Embryonic facial prominence (tissue), 1 donor: ENCODE data around the gene CPOX.
"Not testable (repeated sequence)": the region's sequence is repeated elsewhere in the genome, so short reads cannot be mapped to it uniquely, and the experiment has no call there.

Experiments
- DNase-seq: peaks from one replicate; pipeline ENCODE4 v3.0.0-alpha.2; 2016; ENCODE audit errors: extremely low spot score

Gene CPOX

DNA sequence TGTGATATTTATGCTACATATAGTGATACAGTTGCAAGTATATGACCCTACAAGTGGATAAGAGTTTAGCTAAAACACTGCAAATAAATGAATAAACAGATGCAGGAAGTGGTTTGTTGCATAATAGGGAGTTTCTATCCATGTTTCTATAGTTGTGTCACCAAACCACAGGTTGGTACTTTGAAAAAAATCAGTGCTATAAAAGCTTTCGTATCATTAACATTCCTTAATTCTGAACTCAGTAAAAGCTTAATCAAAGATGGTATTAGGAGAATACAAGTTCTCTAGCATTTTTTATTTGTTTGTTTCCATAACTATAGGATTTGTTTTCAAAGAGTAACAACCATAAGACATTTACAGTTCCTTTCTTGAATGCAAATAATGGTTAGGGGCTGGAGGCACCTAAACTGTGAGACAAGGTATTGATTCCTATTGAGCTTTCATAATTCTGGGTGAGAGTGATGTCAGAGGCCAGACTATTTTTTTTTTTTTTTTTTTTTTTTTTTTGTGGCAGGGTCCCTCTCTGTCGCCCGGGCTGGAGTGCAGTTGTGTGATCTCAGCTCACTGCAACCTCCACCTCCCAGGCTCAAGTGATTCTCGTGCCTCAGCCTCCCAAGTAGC, 29.6 kb downstream of the CPOX start:
- no peak for DNase-seq

DNA sequence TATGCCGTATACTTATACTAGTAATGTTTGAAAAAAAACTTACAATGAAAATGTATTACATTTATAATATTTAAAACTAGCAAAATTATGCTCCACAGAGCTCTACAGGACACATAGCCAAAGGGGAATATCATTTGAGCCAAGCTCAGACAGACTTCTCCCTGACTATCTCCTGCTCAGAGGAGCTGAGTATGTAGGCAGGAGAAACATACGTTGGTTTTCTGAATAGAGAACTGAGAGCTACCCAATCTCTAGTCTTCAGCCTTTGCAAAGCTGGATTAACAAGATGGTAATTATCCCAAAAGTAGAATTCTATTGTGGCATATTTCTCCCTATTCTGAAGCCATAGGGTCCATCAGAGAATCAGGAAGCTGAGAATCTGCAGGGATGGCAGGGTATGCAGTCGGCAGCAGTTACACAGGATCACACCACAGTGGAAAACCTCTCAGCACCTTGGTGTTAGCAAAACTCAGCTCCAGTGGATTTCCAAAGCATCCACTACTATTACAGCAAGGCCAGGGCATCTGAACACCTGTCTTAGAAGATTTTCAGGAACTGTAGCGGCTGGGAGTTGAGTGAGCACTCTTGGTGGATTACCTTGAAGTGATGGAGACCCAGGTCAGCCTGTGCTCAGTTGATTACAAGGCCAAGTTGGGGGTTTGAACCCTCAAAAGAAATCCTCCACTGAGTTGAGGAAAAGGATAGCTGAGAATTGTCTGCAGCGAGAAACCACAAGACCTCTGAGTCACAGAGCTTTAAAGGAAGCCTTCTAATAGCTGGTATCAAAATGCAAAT, 31.5 kb downstream of the CPOX start:
- no peak for DNase-seq

DNA sequence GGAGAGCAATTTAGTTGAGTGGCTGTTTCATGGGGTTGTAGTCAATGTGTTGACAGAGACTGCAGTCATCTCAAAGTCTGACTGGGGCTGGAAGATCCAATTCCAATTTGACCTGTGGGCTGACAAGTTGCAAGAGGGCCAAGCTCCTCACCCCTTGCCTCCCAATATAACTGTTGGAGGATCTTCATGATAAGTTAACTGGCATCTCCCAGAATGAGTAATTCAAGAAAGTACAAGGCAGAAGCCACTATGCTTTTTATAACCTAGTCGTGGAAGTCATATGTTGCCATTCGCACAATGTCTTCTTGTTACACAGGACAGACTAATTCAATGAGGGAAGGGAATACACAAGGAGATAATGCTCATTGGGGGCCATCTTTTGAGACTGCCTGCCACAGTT, 32.5 kb downstream of the CPOX start:
- no peak for DNase-seq

DNA sequence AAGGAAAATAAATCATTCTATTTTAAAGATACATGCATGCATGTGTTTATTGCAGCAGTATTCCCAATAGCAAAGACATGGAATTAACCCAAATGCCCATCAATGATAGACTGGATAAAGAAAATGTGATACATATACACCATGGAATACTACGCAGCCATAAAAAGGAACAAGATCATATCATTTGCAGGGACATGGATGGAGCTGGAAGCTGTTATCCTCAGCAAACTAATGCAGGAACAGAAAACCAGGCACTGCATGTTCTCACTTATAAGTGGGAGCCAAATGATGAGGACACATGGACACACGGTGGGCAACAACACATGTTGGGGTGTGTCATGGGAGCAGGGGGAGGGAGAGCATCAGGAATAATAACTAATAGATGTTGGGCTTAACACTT, 33.6 kb downstream of the CPOX start:
- DNase-seq, result not testable (repeated sequence)

DNA sequence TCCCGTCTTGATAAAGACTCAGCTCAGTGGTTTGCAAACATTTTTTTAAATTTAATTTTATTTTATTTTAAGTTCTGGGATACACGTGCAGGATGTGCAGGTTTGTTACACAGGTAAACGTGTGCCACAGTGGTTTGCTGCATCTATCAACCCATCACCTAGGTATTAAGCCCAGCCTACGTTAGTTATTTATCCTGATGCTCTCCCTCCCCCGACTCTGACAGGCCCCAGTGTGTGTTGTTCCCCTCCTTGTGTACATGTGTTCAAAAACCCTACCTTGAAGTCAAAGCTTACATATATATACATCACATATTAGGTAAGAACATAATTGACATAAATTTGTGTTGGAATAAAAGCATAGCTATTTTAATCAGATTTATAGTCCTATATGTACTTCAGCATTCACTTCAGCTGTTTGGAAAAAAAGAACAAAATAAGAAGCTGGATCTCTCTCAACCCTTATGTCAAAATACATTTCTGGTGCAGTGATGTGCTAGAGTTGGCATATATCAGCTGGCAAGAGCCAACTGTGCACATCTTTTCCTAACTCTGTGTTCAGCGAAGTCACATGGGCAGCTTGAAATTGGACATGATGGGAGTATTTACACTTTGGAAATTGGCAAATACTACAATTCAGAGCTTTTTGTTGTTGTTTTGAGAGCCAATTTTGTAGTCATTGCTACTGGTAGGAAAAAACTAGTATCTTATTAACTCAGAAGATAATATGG, 35.1 kb downstream of the CPOX start:
- DNase-seq, result no peak

DNA sequence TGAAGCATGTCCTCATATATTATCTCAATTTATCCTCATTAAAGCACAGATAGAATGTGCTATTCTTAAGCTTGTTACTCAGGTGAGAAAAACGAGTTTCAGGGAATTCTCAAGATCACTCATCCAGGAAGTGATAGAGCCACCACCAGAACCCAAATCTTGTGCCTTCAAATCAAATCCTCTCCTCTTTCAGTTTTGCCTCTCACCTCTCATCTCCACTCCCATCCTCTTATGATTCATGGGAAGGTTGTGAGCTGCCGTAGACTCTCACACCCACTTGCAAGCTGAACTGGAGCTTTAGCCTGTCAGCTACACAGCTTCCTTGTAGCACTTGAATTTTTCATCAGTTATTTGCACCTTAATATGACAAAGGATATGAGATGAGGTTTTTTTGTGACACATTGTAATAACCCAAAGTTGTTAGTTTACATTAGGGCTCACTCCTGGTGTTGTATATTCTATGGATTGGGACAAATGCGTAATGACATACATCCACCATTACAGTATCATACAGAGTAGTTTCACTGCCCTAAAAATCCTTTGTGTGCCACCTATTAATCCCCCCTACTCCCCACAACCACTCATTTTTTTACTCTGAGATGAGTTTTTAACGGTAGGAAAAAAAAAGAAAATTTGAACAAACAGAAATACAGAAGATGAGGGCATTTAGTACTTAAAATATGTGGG, 35.9 kb downstream of the CPOX start:
- no peak for DNase-seq

DNA sequence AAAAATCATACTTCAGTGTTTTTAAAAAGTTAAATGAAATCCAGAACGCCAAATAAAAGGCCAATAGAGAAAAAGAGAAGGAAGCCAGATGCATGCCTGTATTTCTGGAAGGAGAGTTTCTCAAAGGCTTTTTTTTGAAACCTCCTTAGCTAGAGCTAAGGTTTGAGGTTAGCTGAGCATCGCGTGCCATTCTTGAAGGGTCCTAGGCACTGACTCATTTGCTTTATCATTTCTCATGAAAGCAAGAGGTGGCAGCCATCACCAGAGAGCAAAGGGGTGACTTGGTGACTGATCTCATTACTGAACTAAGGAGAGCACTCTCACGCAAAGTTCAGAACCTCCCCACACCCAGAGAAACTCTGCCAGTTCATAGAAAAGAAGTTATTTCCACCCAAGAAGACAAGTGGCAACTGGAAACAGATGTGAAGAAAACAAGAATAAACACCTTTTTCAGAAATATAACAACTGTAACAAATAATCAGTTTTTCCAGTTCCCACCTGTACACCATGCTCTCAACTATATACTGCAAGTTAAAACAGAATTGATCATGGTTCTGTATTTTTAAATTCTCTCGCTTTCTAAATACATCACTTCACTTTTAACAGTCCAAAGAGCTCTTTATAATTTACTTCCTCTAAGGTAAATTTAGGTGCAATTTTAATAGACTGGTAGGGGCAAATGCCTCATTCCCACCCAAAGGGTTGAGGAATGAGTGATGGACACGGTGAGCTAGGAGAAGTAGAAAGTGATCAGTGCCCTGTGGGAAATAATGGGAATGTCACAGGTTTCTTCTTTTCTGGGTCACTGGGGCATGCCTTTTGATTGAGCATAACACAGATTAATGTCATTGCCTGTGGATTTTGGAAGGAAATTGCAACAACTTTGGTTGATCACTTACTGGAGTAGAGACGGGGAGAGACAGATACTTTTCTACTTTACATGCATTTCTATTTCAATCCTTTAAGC, 37.0 kb downstream of the CPOX start:
- DNase-seq, result no peak

DNA sequence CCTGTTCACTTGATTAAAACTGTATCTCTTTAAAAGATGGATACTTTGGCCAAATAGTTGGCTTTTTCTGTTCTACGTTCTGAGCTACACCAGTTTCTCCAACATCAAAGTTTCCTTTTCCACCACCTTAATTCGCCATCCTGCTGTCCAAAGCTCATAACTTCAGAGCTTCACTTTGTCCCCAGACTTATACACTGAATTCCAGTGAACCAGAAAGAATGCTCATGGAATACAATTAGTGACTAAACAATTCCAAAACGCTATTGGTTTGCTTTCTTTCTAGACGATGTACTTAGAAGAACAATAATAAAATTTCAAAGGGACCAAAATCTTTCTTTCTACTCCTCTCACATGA, 38.4 kb downstream of the CPOX start:
- no peak for DNase-seq

DNA sequence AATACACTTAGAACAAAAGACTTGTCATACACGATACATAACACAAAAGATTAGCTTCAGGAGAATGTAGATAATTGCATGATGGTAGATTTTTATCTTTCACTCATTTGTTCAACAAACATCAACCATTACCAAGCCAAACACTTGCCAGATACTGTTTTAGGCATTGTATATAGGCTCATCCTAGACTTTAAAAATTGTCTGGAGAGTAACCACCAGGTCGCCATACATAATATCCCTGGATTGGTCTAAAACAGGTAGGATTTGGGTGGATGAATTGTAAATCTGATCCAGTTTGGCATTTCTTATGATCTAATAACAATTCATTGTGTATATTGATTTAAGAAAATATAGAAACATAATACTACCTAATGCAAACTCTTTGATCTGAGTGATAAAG, 38.8 kb downstream of the CPOX start:
- DNase-seq, result no peak

DNA sequence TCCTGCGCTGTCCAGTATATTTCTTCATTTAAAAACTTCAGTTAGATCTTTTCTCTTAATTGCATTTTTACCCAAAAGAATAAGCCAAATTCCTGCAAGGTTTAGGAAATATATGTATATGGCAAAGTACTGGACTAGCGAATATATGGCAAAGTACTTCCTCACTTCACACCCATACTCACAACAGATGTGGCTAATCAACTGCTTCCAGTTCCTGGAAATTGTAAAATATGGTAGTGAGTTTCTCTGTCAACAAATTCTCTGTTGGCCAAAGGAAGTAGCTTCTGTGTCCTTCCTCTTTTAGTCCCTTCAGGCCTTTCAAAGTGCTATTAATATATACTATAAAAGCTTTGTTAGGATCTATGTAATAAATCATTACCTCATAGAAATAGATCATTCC, 39.7 kb downstream of the CPOX start:
- no peak for DNase-seq

DNA sequence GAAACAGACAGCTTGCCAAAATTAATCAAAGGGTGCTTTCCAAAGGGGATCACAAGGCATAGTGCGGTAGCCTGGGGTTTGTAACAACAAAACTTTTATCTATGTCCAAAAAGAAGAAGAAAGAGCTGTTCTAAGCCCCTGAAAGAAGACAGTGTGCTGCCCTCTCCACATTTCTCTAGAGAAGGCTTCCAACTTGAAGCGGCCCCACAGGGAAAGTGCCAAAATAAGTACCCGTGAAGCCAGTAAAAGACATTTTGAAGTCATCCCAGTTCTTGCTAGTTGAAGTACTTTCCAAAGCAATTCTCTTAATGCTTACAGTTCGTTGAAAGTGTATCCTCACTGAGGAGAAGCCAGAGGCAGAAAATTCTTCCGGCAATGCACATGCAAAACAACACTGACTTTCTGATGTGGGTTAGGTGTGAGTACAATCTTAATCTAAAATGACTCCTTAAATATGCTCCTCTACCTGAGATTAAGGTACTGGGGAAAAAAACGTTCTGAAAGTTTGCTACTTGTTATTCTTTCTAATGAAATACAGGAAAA, 40.3 kb downstream of the CPOX start:
- DNase-seq, result no peak

DNA sequence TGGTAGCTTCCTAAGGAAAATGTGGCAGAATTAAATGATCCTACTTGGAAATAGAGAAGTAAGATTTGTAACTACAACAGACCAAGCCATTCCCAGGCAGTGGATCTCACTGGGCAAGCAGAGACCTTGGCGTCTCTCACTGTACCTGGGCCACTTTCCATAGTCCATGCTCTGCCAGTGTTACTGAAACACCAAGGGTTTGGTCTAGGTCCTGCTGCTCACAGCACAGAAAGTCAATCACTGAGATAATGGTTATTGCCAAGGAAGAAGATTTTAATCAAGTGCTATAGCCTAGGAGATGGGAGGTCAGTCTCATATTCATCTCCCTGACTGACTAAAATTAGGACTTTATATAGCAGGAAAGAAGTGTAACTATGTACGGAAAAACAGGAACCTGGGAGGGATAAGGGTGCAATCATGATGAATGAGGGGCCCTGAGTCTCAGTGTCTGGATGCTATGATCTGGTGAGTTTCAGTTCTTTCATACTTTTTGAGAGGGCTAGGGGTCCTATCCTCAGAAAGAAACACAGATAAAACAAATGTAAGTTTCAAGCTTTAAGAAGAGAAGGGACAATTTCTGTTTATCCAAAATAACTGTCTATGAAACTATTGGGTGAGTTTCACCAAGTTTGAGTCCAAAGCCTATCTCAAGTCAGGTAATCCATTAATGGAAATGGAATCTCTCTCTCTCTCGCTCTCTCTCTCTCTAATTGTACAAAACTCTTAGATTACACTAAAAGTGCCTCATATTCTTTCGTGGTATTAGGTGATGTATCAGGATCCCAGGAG, 41.0 kb downstream of the CPOX start:
- no peak for DNase-seq

DNA sequence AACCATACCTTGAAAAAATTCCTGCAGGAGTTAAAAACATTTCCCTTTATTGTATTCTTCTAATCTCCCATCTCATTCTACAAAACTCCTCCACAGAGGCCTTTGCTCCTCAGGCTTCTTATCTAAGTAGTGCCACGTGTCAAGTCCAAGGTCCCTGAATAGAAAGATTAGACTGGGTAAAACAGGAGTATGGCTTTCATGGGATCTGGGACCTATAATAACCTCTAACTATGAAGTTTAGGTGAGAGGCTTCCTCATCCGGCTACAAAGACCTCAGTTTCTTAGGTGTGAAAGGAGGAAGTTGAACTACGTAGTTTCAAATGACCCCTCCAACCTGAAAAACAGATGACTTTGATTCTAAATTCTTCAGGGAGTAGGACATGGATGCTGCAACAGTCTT, 41.7 kb downstream of the CPOX start:
- DNase-seq, result no peak

DNA sequence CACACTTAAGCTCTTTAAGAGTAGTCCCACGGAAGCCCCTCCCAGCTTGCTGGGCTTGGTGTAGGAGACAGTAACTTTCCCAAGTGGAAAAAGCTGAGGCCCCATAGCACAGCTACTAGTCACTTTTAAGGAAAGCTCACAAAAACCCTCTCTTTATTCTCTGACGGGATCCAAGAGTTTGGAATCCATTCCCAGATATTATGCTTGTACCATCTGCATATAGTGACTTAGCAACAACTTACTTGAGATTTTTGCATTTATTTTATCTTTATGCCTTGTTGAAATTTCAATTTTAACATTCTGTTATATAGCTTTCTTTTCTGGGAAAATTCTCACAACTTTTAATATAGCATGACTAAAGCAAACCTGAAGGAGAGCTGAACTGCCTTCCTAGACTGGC, 42.2 kb downstream of the CPOX start:
- DNase-seq, result no peak

DNA sequence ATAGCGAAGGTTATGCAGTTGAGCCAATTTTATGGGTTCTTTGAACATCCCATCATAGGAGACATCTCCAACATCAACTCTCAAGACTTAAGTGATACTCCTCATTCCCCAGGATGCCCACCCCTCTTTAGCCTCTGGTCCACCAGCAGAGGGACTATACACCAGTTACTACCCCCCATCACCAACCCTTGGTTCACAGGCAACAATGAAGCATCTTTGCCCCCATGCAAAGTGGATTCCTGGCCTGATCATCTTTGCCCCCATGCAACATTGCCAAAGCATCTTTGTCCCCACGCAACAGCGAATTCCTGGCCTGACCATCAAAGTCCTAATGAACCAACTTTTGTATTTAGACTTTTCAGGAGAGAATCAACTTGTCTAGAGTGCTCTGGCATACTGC, 42.6 kb downstream of the CPOX start:
- DNase-seq, result no peak

DNA sequence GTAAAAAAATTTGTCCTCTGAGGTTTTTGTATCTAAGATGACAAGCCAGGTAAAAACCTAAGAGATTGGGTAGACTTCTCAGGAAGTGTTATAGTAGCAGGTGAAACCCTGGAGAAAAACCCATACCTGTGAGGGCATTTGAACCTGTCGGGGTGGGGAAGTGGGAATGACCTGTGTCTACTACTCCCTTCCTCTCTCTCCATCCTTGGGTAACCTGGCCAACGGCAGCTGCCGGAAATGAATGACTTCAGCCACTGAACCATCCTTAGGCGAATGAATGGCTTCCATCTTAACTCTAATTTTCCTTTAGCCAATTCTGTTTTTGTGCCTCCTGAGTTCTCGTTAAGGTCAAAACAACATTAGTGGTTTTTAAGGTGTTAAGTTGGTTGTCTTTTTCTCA, 44.9 kb downstream of the CPOX start:
- no peak for DNase-seq

DNA sequence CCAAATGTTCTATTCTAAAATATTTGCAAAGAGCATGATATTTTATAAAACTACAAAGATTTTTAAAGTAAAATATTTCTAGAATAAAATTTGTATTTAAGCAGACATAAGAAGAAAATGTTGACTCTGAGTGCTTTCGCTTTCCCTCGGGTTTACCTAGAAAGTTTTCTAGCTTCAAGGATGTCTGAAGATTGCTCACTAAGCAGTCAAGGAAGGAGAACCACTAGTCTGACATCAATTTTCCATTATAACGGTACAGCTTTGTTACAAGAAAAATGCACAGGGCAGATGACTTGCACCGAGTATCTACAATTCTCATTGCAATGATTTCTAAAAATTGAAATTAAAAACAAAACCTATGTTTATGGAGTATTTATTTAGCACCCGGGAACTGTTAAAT, 47.5 kb downstream of the CPOX start:
- DNase-seq, result no peak

DNA sequence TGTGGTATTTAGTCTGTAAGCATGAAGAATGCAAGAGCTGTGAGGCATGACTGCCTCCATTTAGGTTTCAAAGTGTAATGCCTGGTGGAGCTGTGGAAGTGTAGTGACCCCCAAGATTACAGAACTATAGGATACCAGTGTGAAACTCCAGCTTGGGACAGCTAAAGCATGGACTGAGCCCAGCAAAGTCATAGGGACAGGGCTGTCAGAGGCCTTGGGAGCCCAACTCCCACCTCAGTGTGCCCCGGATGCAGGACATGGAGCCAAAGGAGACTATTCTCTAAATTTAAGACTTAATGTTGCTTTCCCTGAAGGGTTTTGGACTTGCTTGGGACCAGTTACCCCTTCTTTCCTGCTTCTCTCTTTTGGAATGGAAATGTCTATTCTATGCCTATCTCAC, 50.8 kb downstream of the CPOX start:
- no peak for DNase-seq

DNA sequence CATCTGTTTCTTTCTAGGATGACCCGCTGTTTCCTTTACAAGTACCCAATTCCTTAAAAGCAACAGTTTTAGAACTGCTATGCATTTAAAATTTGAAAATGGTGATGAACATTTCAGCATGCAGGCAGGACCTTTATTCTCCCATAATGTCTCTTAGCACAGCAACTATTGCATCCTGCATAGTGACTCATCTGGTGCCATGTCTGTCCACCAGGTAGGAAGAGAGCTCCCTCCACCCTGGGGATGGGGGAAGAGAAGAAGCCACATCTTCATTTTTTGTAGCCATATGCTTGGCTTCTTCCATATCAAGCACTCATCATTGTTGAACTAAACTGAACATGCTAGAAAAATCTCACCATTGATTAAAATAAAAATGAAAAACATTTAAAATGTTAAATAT, 51.7 kb downstream of the CPOX start:
- no peak for DNase-seq

DNA sequence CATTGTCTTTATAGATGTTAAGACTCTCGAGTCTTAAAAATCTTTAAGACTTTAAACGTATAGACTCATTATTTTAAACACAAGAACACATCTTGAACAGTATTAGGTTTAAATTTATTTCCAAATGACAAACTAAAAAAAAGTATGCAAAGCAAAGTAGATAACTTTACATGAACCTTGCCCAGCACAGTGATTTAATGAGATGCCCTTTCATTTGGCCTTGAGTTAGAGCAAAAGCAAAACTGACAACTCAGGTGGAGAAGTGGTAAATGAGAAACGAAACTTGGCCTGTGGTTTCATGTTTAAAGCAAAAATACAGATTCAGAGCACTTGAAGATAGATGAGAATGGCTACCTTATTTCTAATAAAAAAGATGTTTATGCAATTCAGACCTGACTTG, 53.1 kb downstream of the CPOX start:
- DNase-seq, result no peak
